ENCODE measurements around the gene PTPN1.

Gene PTPN1

DNA sequence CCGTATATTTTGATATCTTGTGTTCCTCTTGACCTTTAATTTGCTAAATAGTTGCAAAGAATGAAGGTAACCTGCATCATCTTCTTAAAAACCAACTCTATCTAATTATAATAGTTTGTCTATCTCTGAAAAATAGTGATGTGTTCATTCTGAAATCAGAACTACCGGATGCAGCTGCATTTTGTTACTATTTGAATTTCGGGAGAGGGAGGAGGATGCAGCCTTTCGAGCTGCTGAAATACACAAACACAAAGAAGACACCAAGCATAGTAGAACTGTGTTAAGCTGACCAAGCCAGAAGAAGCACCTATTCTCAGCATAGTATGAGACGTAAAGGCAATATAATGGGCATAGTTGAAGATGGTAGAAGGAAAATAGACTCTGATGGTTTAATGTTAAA is 33.1 kb downstream of the PTPN1 start:
- DNase-seq (ENCODE audit: low read depth) = no peak
- H3K4me3 ChIP-seq (ENCODE audit: low read depth, low read length) = no peak overlapping the region
- in situ Hi-C loops (cut with HindIII; ENCODE audit: low sequenced_read_pairs) = no loop called here
- TF ChIP-seq, protein P1, sequence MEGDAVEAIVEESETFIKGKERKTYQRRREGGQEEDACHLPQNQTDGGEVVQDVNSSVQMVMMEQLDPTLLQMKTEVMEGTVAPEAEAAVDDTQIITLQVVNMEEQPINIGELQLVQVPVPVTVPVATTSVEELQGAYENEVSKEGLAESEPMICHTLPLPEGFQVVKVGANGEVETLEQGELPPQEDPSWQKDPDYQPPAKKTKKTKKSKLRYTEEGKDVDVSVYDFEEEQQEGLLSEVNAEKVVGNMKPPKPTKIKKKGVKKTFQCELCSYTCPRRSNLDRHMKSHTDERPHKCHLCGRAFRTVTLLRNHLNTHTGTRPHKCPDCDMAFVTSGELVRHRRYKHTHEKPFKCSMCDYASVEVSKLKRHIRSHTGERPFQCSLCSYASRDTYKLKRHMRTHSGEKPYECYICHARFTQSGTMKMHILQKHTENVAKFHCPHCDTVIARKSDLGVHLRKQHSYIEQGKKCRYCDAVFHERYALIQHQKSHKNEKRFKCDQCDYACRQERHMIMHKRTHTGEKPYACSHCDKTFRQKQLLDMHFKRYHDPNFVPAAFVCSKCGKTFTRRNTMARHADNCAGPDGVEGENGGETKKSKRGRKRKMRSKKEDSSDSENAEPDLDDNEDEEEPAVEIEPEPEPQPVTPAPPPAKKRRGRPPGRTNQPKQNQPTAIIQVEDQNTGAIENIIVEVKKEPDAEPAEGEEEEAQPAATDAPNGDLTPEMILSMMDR (IDR thresholded peaks at IDR 0.05; ENCODE audit: low read depth, low read length, missing control alignments) = no peak

DNA sequence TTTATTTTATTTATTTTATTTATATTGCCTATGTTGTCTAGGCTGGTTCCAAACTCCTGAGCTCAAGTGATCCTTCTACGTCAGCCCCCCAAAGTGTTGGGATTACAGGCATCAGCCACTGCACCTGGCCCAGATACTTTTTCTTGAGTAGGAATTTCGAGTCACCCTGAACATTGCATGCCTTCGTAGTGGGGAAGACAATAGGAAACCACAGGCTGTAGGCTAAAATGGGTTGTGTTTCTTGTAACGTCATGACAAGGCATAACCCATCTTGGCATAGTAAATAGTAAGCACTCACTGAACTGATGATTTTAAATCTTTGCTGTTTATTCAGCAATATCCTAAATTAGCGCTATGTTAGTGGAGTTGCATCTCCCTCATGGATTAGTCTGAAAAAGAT is 34.9 kb downstream of the PTPN1 start:
- no peak for DNase-seq (ENCODE audit: low read depth)
- TF ChIP-seq, protein P1 (IDR thresholded peaks at IDR 0.05; ENCODE audit: low read depth, low read length, missing control alignments) = no peak
- in situ Hi-C loops (cut with HindIII; ENCODE audit: low sequenced_read_pairs) = no loop called here
- no peak overlapping the region for H3K4me3 ChIP-seq (ENCODE audit: low read depth, low read length)

DNA sequence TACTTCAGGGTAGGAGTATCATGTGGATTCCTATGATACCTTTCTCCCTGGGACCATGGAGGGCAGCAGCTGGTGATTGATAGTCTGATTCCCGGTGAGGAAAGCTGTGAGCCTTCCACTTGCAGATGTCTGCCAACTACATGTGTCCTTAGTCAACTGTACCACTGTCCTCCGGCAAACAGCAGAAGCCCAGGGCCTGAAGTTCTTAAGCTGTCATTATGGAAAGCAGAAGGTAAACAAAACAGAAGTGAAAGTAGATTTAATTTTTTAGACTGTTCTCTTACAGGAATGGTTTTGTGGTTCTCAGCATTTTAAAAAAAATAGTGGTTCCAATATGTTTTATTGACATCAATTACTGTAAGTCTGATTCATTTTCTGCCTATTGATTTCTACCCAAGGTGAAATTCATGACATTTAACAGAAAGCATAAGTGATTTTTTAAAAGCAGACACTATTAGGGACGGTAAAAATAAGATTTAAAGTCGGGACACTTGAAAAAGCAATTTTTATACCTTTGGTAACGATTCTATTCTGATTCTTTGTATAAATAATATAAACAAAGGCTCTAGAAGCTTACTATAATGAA is 36.6 kb downstream of the PTPN1 start:
- H3K4me3 ChIP-seq (ENCODE audit: low read depth, low read length) = no peak overlapping the region
- in situ Hi-C loops (cut with HindIII; ENCODE audit: low sequenced_read_pairs) = no loop called here
- TF ChIP-seq, protein P1 (IDR thresholded peaks at IDR 0.05; ENCODE audit: low read depth, low read length, missing control alignments) = no peak
- DNase-seq (ENCODE audit: low read depth) = no peak

DNA sequence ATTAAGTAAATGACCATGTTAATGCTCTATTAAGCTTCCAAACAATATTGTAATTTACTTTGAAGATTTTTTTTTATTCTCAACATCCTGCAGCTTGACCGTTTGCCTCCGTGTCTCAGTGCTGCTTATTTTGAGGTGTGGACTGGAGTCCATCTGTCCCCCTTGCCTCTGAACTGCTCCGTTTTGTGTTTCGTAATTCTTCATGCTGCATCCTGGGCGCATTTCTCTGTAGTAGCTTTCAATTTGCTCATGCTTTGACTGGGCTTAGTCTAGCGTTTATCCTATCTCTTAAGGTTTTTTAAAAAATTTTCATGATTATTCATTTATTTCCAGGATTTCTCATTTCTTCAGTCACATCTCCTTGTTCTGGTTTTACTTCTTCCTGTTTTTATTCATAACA is 37.8 kb downstream of the PTPN1 start:
- in situ Hi-C loops (cut with HindIII; ENCODE audit: low sequenced_read_pairs) = no loop called here
- no peak overlapping the region for H3K4me3 ChIP-seq (ENCODE audit: low read depth, low read length)
- DNase-seq (ENCODE audit: low read depth) = no peak
- TF ChIP-seq, protein P1 (IDR thresholded peaks at IDR 0.05; ENCODE audit: low read depth, low read length, missing control alignments) = no peak

DNA sequence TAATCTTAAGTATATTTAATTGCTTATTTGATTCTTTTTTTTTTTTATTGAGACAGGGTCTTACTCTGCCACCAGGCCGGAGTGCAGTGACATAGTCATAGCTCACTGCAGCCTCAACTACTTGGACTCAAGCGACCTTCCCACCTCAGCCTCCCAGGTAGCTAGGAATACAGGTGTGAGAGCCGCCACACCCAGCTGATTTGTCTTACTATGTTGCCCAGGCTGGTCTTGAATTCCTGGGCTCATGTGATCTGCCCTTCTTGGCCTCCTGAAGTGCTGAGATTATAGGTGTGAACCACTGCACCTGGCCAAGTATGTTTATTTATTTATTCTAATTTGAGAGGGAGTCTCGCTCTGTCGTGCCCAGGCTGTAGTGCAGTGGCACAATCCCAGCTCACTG is 38.2 kb downstream of the PTPN1 start:
- no peak for DNase-seq (ENCODE audit: low read depth)
- in situ Hi-C loops (cut with HindIII; ENCODE audit: low sequenced_read_pairs) = no loop called here
- TF ChIP-seq, protein P1 (IDR thresholded peaks at IDR 0.05; ENCODE audit: low read depth, low read length, missing control alignments) = no peak
- no peak overlapping the region for H3K4me3 ChIP-seq (ENCODE audit: low read depth, low read length)

DNA sequence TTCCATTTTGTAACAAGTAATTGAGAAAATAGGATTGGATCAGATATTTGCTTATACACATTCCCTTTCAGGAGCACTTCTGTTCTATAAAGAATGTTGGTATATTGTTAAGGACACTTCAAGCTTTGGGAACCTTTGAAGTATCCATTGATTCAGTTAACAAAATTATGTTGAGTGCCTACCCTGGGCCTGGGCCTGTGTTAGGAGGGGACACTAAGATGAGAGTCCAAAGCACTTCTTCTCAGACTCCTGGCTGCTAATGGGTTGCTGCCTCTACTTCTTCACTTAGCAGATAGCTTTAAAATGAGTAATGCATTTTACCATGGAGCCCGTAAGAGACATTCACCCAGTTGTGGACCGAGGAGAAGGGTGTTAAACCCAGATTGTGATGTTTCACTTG is 40.3 kb downstream of the PTPN1 start:
- TF ChIP-seq, protein P1 (IDR thresholded peaks at IDR 0.05; ENCODE audit: low read depth, low read length, missing control alignments) = no peak
- in situ Hi-C loops (cut with HindIII; ENCODE audit: low sequenced_read_pairs) = no loop called here
- no peak for DNase-seq (ENCODE audit: low read depth)
- H3K4me3 ChIP-seq (ENCODE audit: low read depth, low read length) = no peak overlapping the region

All from astrocyte of the cerebellum (primary cell).